Body of pancreas (tissue), 4 donors: ENCODE measurements around the gene GINS2.

Experiments
- POLR2A ChIP-seq, 3 donors: fragments of 450-650 bp; IDR thresholded peaks; one replicate each; pipeline ENCODE4 v1.6.1; 2016; ENCODE audit warnings: antibody characterized with exemption in 3 of 3, mild to moderate bottlenecking in 2 of 3
- TF ChIP-seq, protein P1 (sequence below), 7 experiments: fragments of 450-650 bp in 4 of 7; fragments of 200-600 bp in 3 of 7; sonication (generic) in 3 of 7; IDR thresholded peaks; one replicate each; pipeline ENCODE4 v1.5.1; 2016 to 2019; ENCODE audit warnings: antibody characterized with exemption in 7 of 7

DNA sequence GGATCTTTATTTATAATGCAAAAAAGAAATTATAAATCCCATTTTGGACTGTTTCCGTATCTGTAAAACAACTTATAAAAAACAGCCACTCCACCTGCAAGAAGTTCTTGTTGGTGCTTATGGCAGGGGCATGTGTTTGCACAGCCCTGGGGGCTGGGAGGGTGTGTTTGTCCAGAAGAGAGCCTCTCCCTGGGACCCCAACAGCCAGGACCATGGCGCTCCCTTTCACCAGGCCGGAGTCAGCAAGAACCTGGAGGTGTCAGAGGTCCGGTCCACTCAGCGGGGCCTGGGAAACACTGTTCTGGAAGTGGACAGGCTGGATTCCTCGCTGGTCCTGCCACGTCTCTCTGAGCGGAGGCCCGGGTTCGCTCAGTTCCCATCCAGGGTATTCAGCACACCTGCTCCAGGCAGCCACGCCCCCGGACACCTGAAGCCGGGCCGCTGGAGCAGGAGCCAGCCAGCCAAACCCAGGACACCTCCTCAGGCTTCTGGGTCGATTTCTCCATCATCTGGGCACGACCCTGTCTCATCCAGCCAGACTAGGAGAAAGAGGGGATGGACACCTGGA is 18.9 kb upstream of the GINS2 start:
- TF ChIP-seq, protein P1, sequence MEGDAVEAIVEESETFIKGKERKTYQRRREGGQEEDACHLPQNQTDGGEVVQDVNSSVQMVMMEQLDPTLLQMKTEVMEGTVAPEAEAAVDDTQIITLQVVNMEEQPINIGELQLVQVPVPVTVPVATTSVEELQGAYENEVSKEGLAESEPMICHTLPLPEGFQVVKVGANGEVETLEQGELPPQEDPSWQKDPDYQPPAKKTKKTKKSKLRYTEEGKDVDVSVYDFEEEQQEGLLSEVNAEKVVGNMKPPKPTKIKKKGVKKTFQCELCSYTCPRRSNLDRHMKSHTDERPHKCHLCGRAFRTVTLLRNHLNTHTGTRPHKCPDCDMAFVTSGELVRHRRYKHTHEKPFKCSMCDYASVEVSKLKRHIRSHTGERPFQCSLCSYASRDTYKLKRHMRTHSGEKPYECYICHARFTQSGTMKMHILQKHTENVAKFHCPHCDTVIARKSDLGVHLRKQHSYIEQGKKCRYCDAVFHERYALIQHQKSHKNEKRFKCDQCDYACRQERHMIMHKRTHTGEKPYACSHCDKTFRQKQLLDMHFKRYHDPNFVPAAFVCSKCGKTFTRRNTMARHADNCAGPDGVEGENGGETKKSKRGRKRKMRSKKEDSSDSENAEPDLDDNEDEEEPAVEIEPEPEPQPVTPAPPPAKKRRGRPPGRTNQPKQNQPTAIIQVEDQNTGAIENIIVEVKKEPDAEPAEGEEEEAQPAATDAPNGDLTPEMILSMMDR (IDR thresholded peaks at IDR 0.05) = no peak
- no peak for TF ChIP-seq POLR2A (IDR thresholded peaks at IDR 0.05)
